ENCODE results near the gene PLPP6.

DNA sequence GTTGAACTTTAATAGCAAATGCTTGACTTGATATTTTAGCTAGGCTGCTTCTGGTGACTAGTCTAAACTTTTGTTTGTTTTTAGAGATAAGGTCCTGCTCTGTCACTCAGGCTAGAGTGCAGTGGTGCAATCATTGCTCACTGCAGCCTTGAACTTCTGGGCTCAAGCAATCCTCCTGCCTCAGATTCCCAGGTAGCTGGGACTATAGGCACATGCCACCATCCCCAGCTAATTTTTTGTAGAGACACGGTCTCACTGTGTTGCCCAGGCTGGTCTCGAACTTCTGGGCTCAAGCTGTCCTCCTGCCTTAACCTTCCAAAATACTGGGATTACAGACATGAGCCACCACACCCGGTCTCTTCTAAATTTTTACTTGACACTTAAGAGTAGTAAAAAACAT is 38.0 kb downstream of the PLPP6 start:
- TF ChIP-seq POLR2A (IDR thresholded peaks at IDR 0.05), result no peak
- TF ChIP-seq, protein P1, sequence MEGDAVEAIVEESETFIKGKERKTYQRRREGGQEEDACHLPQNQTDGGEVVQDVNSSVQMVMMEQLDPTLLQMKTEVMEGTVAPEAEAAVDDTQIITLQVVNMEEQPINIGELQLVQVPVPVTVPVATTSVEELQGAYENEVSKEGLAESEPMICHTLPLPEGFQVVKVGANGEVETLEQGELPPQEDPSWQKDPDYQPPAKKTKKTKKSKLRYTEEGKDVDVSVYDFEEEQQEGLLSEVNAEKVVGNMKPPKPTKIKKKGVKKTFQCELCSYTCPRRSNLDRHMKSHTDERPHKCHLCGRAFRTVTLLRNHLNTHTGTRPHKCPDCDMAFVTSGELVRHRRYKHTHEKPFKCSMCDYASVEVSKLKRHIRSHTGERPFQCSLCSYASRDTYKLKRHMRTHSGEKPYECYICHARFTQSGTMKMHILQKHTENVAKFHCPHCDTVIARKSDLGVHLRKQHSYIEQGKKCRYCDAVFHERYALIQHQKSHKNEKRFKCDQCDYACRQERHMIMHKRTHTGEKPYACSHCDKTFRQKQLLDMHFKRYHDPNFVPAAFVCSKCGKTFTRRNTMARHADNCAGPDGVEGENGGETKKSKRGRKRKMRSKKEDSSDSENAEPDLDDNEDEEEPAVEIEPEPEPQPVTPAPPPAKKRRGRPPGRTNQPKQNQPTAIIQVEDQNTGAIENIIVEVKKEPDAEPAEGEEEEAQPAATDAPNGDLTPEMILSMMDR (IDR thresholded peaks at IDR 0.05), result no peak

All from breast epithelium (tissue), 3 donors.